PC-9 (cell line): ENCODE measurements around the gene OR6K2.

Experiments used
- EZH2 ChIP-seq: fragments of 200-600 bp; sonication (generic); IDR thresholded peaks from 2 replicates; pipeline ENCODE4 v1.8.0; 2017; ENCODE audit warnings: antibody characterized with exemption, low read depth
- TF ChIP-seq, protein P1 (sequence below): fragments of 200-600 bp; sonication (generic); conservative IDR thresholded peaks from 2 replicates; pipeline ENCODE4 v1.6.1; 2017; ENCODE audit warnings: mixed run types, antibody characterized with exemption, mild to moderate bottlenecking, moderate library complexity

GRCh38 chr1:158724442-158724841 lies 24.0 kb upstream of the OR6K2 start:
- TF ChIP-seq, protein P1, sequence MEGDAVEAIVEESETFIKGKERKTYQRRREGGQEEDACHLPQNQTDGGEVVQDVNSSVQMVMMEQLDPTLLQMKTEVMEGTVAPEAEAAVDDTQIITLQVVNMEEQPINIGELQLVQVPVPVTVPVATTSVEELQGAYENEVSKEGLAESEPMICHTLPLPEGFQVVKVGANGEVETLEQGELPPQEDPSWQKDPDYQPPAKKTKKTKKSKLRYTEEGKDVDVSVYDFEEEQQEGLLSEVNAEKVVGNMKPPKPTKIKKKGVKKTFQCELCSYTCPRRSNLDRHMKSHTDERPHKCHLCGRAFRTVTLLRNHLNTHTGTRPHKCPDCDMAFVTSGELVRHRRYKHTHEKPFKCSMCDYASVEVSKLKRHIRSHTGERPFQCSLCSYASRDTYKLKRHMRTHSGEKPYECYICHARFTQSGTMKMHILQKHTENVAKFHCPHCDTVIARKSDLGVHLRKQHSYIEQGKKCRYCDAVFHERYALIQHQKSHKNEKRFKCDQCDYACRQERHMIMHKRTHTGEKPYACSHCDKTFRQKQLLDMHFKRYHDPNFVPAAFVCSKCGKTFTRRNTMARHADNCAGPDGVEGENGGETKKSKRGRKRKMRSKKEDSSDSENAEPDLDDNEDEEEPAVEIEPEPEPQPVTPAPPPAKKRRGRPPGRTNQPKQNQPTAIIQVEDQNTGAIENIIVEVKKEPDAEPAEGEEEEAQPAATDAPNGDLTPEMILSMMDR = no peak
- no peak for TF ChIP-seq EZH2
